GM12878 (cell line): ENCODE results near the gene GAS2. TPM values are rescaled to one million over a fixed set of nuclear protein-coding genes. Genes with fewer than 3 reads are reported as not detected.

Experiments used
- ATAC-seq: fragments of 200-7000 bp; cut with Tn5 transposase; 3 replicates; pipeline ENCODE4 v1.9.1; 2020; ENCODE audit warnings: mild to moderate bottlenecking, moderate library complexity
- BruUV-seq: library from RNA; stranded (reverse); fragments of 400-500 nt; replicated peaks from 2 replicates; lab custom pipeline; 2021; lab: Mats Ljungman, UMichigan
- CTCF ChIA-PET: fragments of 300-600 bp; sonication (Branson Sonifier 250); formaldehyde crosslinking; extraction: SDS; loops from one replicate; lab custom pipeline; 2021; ENCODE audit warnings: inconsistent platforms; lab: Yijun Ruan, JAX
- POLR2A ChIA-PET: fragments of 350-600 bp; formaldehyde crosslinking; extraction: SDS; loops from one replicate; lab custom pipeline; 2021; ENCODE audit warnings: inconsistent platforms; lab: Charles Lee
- RAD21 ChIA-PET: fragments of 300-600 bp; sonication (Branson Sonifier 250); formaldehyde crosslinking; loops from one replicate; lab custom pipeline; 2023; ENCODE audit warnings: antibody characterized with exemption; ENCODE audit not compliant: unreplicated experiment; lab: Charles Lee
- SMC1A ChIA-PET: fragments of 300-600 bp; sonication (Branson Sonifier 250); formaldehyde crosslinking; loops from one replicate; lab custom pipeline; 2023; ENCODE audit not compliant: unreplicated experiment, uncharacterized antibody; lab: Charles Lee
- DNase-seq: peaks from one replicate; pipeline ENCODE4 v3.0.0-alpha.2; 2011; ENCODE audit warnings: low read depth, low spot score
- FAIRE-seq: peaks from 3 replicates; lab custom pipeline; 2011; peaks lifted over from hg19 to GRCh38; lab: Jason Lieb, UNC
- H2AFZ ChIP-seq: 2 replicates; pipeline ENCODE4 v1.6.0; 2011; ENCODE audit warnings: low read depth, low read length, control low read depth; ENCODE audit not compliant: control insufficient read depth
- H3K27ac ChIP-seq: 2 replicates; pipeline ENCODE4 v1.5.1; 2011; ENCODE audit warnings: control low read depth; ENCODE audit not compliant: control insufficient read depth, insufficient read depth
- H3K27me3 ChIP-seq, 2 experiments: replicated peaks in 1 of 2; 2 replicates each; pipeline versions ENCODE4 v1.6.0 to v1.6.1; 2011; ENCODE audit warnings: low read length in 1 of 2; ENCODE audit not compliant: control insufficient read depth in 2 of 2, insufficient read depth in 2 of 2
- H3K36me3 ChIP-seq, 2 experiments: 2 replicates each; pipeline ENCODE4 v1.5.1; 2011; ENCODE audit warnings: low read length in 1 of 2; ENCODE audit not compliant: control insufficient read depth in 2 of 2, insufficient read depth in 2 of 2
- H3K4me1 ChIP-seq: 2 replicates; pipeline ENCODE4 v1.6.1; 2011; ENCODE audit warnings: mild to moderate bottlenecking, low read length, moderate library complexity, mixed read lengths; ENCODE audit not compliant: control insufficient read depth, insufficient read depth
- H3K4me2 ChIP-seq: 2 replicates; pipeline ENCODE4 v1.6.0; 2011; ENCODE audit warnings: control low read depth; ENCODE audit not compliant: control insufficient read depth, insufficient read depth
- H3K4me3 ChIP-seq: fragments of 200-600 bp; sonication (generic); 2 replicates; pipeline ENCODE4 v1.5.1; 2016
- H3K79me2 ChIP-seq: 2 replicates; pipeline ENCODE4 v1.6.0; 2011; ENCODE audit warnings: low read length; ENCODE audit not compliant: control insufficient read depth, insufficient read depth
- H3K9ac ChIP-seq: 2 replicates; pipeline ENCODE4 v1.8.0; 2011; ENCODE audit warnings: low read length, control low read depth, mixed read lengths; ENCODE audit not compliant: control insufficient read depth, insufficient read depth
- H3K9me3 ChIP-seq: replicated peaks from 3 replicates; pipeline ENCODE4 v1.5.1; 2011; ENCODE audit warnings: mild to moderate bottlenecking, low read length; ENCODE audit not compliant: control insufficient read depth, insufficient read depth
- H4K20me1 ChIP-seq: 2 replicates; pipeline ENCODE4 v1.6.0; 2011; ENCODE audit not compliant: control insufficient read depth, insufficient read depth
- BACH1 ChIP-seq: fragments of 450-650 bp; IDR thresholded peaks from 2 replicates; pipeline ENCODE4 v1.6.1; 2017; ENCODE audit warnings: mild to moderate bottlenecking, borderline replicate concordance
- DPF2 ChIP-seq: fragments of 450-650 bp; IDR thresholded peaks from 2 replicates; pipeline ENCODE4 v1.6.1; 2017; ENCODE audit warnings: mild to moderate bottlenecking
- E4F1 ChIP-seq: fragments of 450-650 bp; IDR thresholded peaks from 2 replicates; pipeline ENCODE4 v1.6.1; 2018; ENCODE audit warnings: borderline replicate concordance, mild to moderate bottlenecking; ENCODE audit not compliant: partially characterized antibody
- EZH2 ChIP-seq: IDR thresholded peaks from 2 replicates; pipeline ENCODE4 v1.6.1; 2012; ENCODE audit warnings: low read depth, mild to moderate bottlenecking, control low read depth, inconsistent platforms, low read length, borderline replicate concordance; ENCODE audit not compliant: control insufficient read depth
- ZNF274 ChIP-seq: IDR thresholded peaks from one replicate; pipeline ENCODE4 v1.8.0; 2011; ENCODE audit not compliant: insufficient read length, insufficient read depth
- WGBS: methylation state at CpG from one replicate; pipeline ENCODE4 v1.1.6; 2016; ENCODE audit warnings: low lambda C conversion rate; ENCODE audit not compliant: insufficient replicate concordance, insufficient coverage; ENCODE audit errors: missing lambda C conversion rate; 5-methylcytosine and 5-hydroxymethylcytosine counted together
- in situ Hi-C: fragments of 300-500 bp; cut with MboI; formaldehyde crosslinking; loops from 9 replicates; pipeline ENCODE4 v1.14.3; 2018; ENCODE audit warnings: mixed read lengths
- intact Hi-C: fragments of 100-400 bp; cut with micrococcal nuclease; formaldehyde crosslinking; loops from one replicate; pipeline ENCODE4 v1.14.2; 2022; ENCODE audit not compliant: unreplicated experiment
- polyA plus RNA-seq, 11 experiments: library from polyadenylated mRNA; depleted of rRNA in 4 of 11; unstranded in 6 of 11; stranded (reverse) in 5 of 11; fragments of >200 nt; fragmentation: Nextera tagmentation in 4 of 11; fragmentation: Illumina TruSeq in 1 of 11; extraction: Ambion mirVana in 4 of 11; extraction: Trizol in 1 of 11; gene quantifications; 1 replicate in 1 of 11; 2 replicates in 10 of 11; pipeline versions ENCODE4 v1.2.1 to v1.2.3, GENCODE V29; 2011 to 2016; ENCODE audit warnings: inconsistent platforms in 2 of 11, missing spikeins in 2 of 11, low read depth in 1 of 11
- total RNA-seq, 4 experiments: library from RNA; depleted of rRNA in 3 of 4; stranded (reverse); fragments of >200 nt in 3 of 4; fragmentation: Illumina TruSeq in 1 of 4; extraction: Trizol in 1 of 4; gene quantifications; 2 replicates each; pipeline versions ENCODE4 v1.2.1 to v1.2.3, GENCODE V29; 2013 to 2021

The GAS2 gene
- total and polyA plus RNA-seq, 10 of the 15 experiments (the other 5 are each of a cell fraction or from before 2014, with no cell fraction given): 16.4 to 81.4 (median 26.2) TPM

GRCh38 chr11:22809893-22810292 lies 143.5 kb downstream of the GAS2 start:
- ATAC-seq (no peak), DNase-seq (no peak), FAIRE-seq (no peak)
- ChIA-PET SMC1A (interaction anchor here (0.6 to 1.7 kb wide), 6 partner anchors 9 to 22 kb away, joined by 3 to 6 read pairs (median 3); no protein-coding TSS in a partner anchor), RAD21 (interaction anchor here (1.1 kb wide), 1 partner anchor 32 kb away, joined by 3 read pairs; no protein-coding TSS in a partner anchor), POLR2A (interaction anchor here (0.8 to 1.2 kb wide), 3 partner anchors 9 to 13 kb away, joined by 3 to 5 read pairs (median 3); no protein-coding TSS in a partner anchor), CTCF (interaction anchor here (0.9 to 2.3 kb wide), 4 partner anchors 12 to 61 kb away, joined by 3 to 7 read pairs (median 4); partner anchors contain the start of gene SVIP)
- no peaks in the 10 kb centered on the region; a peak in 1 of 4 replicates for H3K36me3 ChIP-seq
- TF ChIP-seq E4F1 (no peak), DPF2 (no peak), BACH1 (no peak), ZNF274 (no peak), EZH2 (no peak)
- no TSS peak for BruUV-seq
- H3K79me2 ChIP-seq: no peaks in the 10 kb centered on the region
- intact Hi-C loops (no loop called here), in situ Hi-C loops (no loop called here)
- no peak overlapping the region for H2AFZ ChIP-seq
- no peak overlapping the region for H3K4me2 ChIP-seq
- peaks cover 5% of the 10 kb centered on the region; the same call in 1 of the 2 replicates for H3K4me1 ChIP-seq
- H3K9me3 ChIP-seq: peaks cover 6% of the 10 kb centered on the region
- H3K9ac ChIP-seq: no peak overlapping the region
- no peak overlapping the region for H3K4me3 ChIP-seq
- no peak overlapping the region for H3K27ac ChIP-seq
- WGBS: 71% methylated on average over 3 of the region's 3 CpGs
- no peaks in the 10 kb centered on the region for H3K27me3 ChIP-seq
- no peaks in the 10 kb centered on the region for H4K20me1 ChIP-seq
